CD14-positive monocyte (primary cell): Measurements from ENCODE around the gene PRRC2C. TPM values are rescaled to one million over a fixed set of nuclear protein-coding genes. Genes with fewer than 3 reads are reported as not detected.
A peak's percentile ranks its signal among the peaks of the same experiment; 100 is the strongest.

Experiments
- DNase-seq, 3 donors: peaks; one replicate each; pipeline ENCODE4 v3.0.0-alpha.2; 2011 to 2022
- H2AFZ ChIP-seq: 2 replicates; pipeline ENCODE4 v1.6.0; 2012; ENCODE audit warnings: mild to moderate bottlenecking, low read depth, low read length, inconsistent platforms; ENCODE audit not compliant: insufficient read depth, poor library complexity, severe bottlenecking
- H3K27ac ChIP-seq, 2 donors: 1 replicate in 1 of 2; 2 replicates in 1 of 2; pipeline ENCODE4 v1.5.1; 2012 to 2013; ENCODE audit warnings: low read length in 2 of 2, control low read depth in 1 of 2, inconsistent platforms in 1 of 2, low read depth in 1 of 2, mild to moderate bottlenecking in 1 of 2
- H3K27me3 ChIP-seq, 2 donors: one replicate each; pipeline versions ENCODE4 v1.6.0 to v1.6.1; 2011 to 2013; ENCODE audit warnings: low read length in 2 of 2; ENCODE audit not compliant: control insufficient read depth in 2 of 2, insufficient read depth in 2 of 2
- H3K36me3 ChIP-seq, 2 donors: replicated peaks in 1 of 2; 1 replicate in 1 of 2; 2 replicates in 1 of 2; pipeline versions ENCODE4 v1.5.1 to v1.6.1; 2012 to 2013; ENCODE audit warnings: low read length in 2 of 2, control low read depth in 1 of 2, inconsistent platforms in 1 of 2, mild to moderate bottlenecking in 1 of 2; ENCODE audit not compliant: insufficient read depth in 2 of 2, control insufficient read depth in 1 of 2
- H3K4me1 ChIP-seq, 2 donors: 1 replicate in 1 of 2; 2 replicates in 1 of 2; pipeline versions ENCODE4 v1.5.1 to v1.6.1; 2012 to 2013; ENCODE audit warnings: low read length in 2 of 2, control low read depth in 1 of 2, inconsistent platforms in 1 of 2, mild to moderate bottlenecking in 1 of 2, moderate library complexity in 1 of 2; ENCODE audit not compliant: insufficient read depth in 2 of 2, control insufficient read depth in 1 of 2
- H3K4me2 ChIP-seq: replicated peaks from 2 replicates; pipeline ENCODE3; 2012; ENCODE audit warnings: low read length, moderate library complexity, mild to moderate bottlenecking; ENCODE audit not compliant: poor library complexity, severe bottlenecking; ENCODE audit errors: extremely low read depth
- H3K4me3 ChIP-seq, 3 experiments: fragments of 200-600 bp in 1 of 3; sonication (generic) in 1 of 3; replicated peaks in 1 of 3; 1 replicate in 2 of 3; 2 replicates in 1 of 3; pipeline ENCODE4 v1.5.1; 2011 to 2013; ENCODE audit warnings: low read length in 3 of 3, mild to moderate bottlenecking in 3 of 3, control low read depth in 2 of 3, low read depth in 2 of 3, inconsistent platforms in 1 of 3, moderate library complexity in 1 of 3
- H3K79me2 ChIP-seq: 2 replicates; pipeline ENCODE4 v1.6.0; 2012; ENCODE audit warnings: mild to moderate bottlenecking, control low read depth, inconsistent platforms, low read length, moderate library complexity; ENCODE audit not compliant: insufficient read depth
- H3K9ac ChIP-seq: 2 replicates; pipeline ENCODE4 v1.6.0; 2017; ENCODE audit warnings: low read length, mild to moderate bottlenecking; ENCODE audit not compliant: insufficient read depth, poor library complexity, severe bottlenecking
- H3K9me3 ChIP-seq, 2 donors: replicated peaks in 1 of 2; 1 replicate in 1 of 2; 2 replicates in 1 of 2; pipeline versions ENCODE4 v1.5.1 to v1.6.1; 2012 to 2013; ENCODE audit warnings: low read length in 2 of 2, control low read depth in 1 of 2; ENCODE audit not compliant: control insufficient read depth in 1 of 2, insufficient read depth in 1 of 2
- H4K20me1 ChIP-seq: 2 replicates; pipeline ENCODE4 v1.6.0; 2012; ENCODE audit warnings: mild to moderate bottlenecking, low read length, control low read depth, moderate library complexity; ENCODE audit not compliant: insufficient read depth
- H3K27ac Mint-ChIP-seq, 7 donors: one replicate each; pipeline ENCODE4 v1.8.0; 2020; ENCODE audit warnings: mild to moderate bottlenecking in 7 of 7, mixed read lengths in 7 of 7, moderate library complexity in 6 of 7, inconsistent platforms in 2 of 7
- H3K27me3 Mint-ChIP-seq, 3 donors: one replicate each; pipeline ENCODE4 v1.8.0; 2021 to 2022; ENCODE audit warnings: low read depth in 3 of 3, mild to moderate bottlenecking in 3 of 3, mixed read lengths in 3 of 3, moderate library complexity in 3 of 3, inconsistent platforms in 1 of 3
- H3K36me3 Mint-ChIP-seq, 2 donors: one replicate each; pipeline ENCODE4 v1.8.0; 2020; ENCODE audit warnings: mixed read lengths in 2 of 2, inconsistent platforms in 1 of 2, mild to moderate bottlenecking in 1 of 2
- H3K4me1 Mint-ChIP-seq: one replicate; pipeline ENCODE4 v1.8.0; 2020; ENCODE audit warnings: mild to moderate bottlenecking, mixed read lengths
- H3K4me3 Mint-ChIP-seq, 2 donors: one replicate each; pipeline ENCODE4 v1.8.0; 2020; ENCODE audit warnings: mild to moderate bottlenecking in 2 of 2, mixed read lengths in 2 of 2, moderate library complexity in 1 of 2
- H3K9me3 Mint-ChIP-seq, 7 donors: one replicate each; pipeline ENCODE4 v1.8.0; 2020 to 2022; ENCODE audit warnings: mixed read lengths in 7 of 7, mild to moderate bottlenecking in 6 of 7, moderate library complexity in 6 of 7, inconsistent platforms in 2 of 7
- WGBS: methylation state at CpG from one replicate; pipeline ENCODE4 v1.1.5; 2013; ENCODE audit warnings: missing lambda C conversion rate; ENCODE audit not compliant: insufficient coverage; 5-methylcytosine and 5-hydroxymethylcytosine counted together
- intact Hi-C, 2 donors: fragments of 100-400 bp; cut with micrococcal nuclease; formaldehyde crosslinking; loops; one replicate each; pipeline versions ENCODE4 v1.15.0 to v1.15.1; 2023
- polyA plus RNA-seq, 3 donors: library from polyadenylated mRNA; depleted of rRNA in 1 of 3; unstranded in 2 of 3; stranded (reverse) in 1 of 3; fragments of 300-500 nt in 2 of 3; fragments of >200 nt in 1 of 3; fragmentation: Illumina TruSeq in 2 of 3; gene quantifications; 1 replicate in 2 of 3; 2 replicates in 1 of 3; pipeline ENCODE4 v1.2.3, GENCODE V29; 2012 to 2021
- TF ChIP-seq, protein P1 (sequence below): fragments of 200-600 bp; IDR thresholded peaks from one replicate; pipeline ENCODE4 v1.8.0; 2022; ENCODE audit warnings: antibody characterized with exemption, mild to moderate bottlenecking

Gene PRRC2C
- polyA plus RNA-seq, 3 donors = 13.8 to 69.1 (median 15.6) TPM

DNA sequence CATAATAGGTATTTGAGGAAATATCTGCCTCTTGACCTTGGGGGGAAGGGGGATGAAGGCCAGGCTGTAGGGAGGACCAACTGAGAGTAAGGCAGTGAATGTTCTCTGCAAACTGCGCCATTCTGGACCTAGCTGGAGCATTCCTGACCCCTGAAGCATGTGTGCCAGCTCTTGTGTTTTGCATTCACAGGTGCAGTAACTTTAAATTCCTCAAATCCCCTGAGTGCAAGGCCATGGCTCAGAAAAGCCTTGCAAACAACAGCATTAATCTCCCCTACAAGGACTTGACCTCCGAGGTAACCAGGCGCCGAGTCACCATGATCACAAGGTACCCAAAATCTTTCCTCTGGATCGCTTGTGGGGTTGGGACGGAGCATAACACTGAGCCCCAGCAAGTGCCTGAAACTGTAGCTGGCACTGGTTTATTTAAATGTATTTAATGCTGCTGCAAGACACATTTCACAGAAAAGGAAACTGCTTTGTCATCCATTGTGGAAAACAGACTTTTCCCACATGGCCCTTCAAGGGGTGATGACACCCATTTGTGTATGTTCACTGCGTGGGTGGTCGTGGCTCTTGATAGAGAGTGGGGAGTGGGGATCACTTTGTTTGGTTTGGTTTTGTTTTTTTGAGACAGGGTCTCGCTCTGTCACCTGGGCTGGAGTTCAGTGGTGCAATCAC is 138.5 kb downstream of the PRRC2C start:
- no peak overlapping the region for H3K9ac ChIP-seq
- H3K4me1 Mint-ChIP-seq = no peaks in the 10 kb centered on the region
- H3K27me3 ChIP-seq = no peaks in the 10 kb centered on the region
- intact Hi-C loops = no loop called here
- H3K27ac ChIP-seq = no peak overlapping the region
- no peaks in the 10 kb centered on the region for H4K20me1 ChIP-seq
- no peak overlapping the region for H3K4me3 Mint-ChIP-seq
- DNase-seq = no peak
- 100% methylated on average over 3 of the region's 9 CpGs for WGBS
- TF ChIP-seq, protein P1, sequence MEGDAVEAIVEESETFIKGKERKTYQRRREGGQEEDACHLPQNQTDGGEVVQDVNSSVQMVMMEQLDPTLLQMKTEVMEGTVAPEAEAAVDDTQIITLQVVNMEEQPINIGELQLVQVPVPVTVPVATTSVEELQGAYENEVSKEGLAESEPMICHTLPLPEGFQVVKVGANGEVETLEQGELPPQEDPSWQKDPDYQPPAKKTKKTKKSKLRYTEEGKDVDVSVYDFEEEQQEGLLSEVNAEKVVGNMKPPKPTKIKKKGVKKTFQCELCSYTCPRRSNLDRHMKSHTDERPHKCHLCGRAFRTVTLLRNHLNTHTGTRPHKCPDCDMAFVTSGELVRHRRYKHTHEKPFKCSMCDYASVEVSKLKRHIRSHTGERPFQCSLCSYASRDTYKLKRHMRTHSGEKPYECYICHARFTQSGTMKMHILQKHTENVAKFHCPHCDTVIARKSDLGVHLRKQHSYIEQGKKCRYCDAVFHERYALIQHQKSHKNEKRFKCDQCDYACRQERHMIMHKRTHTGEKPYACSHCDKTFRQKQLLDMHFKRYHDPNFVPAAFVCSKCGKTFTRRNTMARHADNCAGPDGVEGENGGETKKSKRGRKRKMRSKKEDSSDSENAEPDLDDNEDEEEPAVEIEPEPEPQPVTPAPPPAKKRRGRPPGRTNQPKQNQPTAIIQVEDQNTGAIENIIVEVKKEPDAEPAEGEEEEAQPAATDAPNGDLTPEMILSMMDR = no peak
- H2AFZ ChIP-seq = no peak overlapping the region
- H3K4me3 ChIP-seq = no peak overlapping the region
- no peaks in the 10 kb centered on the region for H3K36me3 Mint-ChIP-seq
- peak overlapping the region in 2 of 7 donors; percentile 20 to 25 for H3K27ac Mint-ChIP-seq
- no peaks in the 10 kb centered on the region for H3K4me1 ChIP-seq
- H3K36me3 ChIP-seq = no peaks in the 10 kb centered on the region
- peaks cover 0 to 5% (median 1%) of the 10 kb centered on the region in 3 donors for H3K27me3 Mint-ChIP-seq
- H3K79me2 ChIP-seq = no peaks in the 10 kb centered on the region
- no peak overlapping the region for H3K4me2 ChIP-seq
- peaks cover 0 to 3% (median 0%) of the 10 kb centered on the region in 7 donors for H3K9me3 Mint-ChIP-seq
- no peaks in the 10 kb centered on the region for H3K9me3 ChIP-seq

DNA sequence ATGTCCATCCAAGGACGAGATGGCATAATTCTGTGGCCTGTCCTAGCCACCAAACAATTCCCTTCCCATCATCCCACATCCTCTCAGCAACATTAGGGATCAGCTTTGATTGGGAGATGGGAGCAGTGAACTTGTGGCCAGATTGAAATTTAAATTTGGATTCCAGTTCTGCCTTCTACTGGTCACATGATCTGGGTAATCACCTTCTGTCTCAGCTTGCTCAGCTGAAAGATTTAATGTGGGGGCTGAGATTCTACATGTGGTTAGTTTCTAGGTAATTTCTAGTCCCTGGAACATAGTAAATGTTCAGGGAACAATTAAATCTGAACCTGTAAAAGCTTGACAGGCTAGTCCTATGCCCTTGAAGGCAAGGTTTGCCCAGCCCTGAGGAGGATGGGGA is 139.9 kb downstream of the PRRC2C start:
- H3K9me3 ChIP-seq = no peaks in the 10 kb centered on the region
- H3K27ac Mint-ChIP-seq = no peak overlapping the region
- TF ChIP-seq, protein P1 = no peak
- no peaks in the 10 kb centered on the region for H4K20me1 ChIP-seq
- WGBS = no CpG with 5 or more reads among the region's 1 CpG
- H3K36me3 ChIP-seq = no peaks in the 10 kb centered on the region
- intact Hi-C loops = no loop called here
- H3K9ac ChIP-seq = no peak overlapping the region
- H3K4me3 ChIP-seq = no peak overlapping the region
- H3K27me3 ChIP-seq = no peaks in the 10 kb centered on the region
- H3K4me3 Mint-ChIP-seq = no peak overlapping the region
- peaks cover 0 to 5% (median 1%) of the 10 kb centered on the region in 3 donors for H3K27me3 Mint-ChIP-seq
- peaks cover 0 to 5% (median 0%) of the 10 kb centered on the region in 7 donors for H3K9me3 Mint-ChIP-seq
- no peak overlapping the region for H3K4me2 ChIP-seq
- no peak overlapping the region for H2AFZ ChIP-seq
- no peaks in the 10 kb centered on the region for H3K36me3 Mint-ChIP-seq
- H3K4me1 ChIP-seq = no peaks in the 10 kb centered on the region
- H3K79me2 ChIP-seq = no peaks in the 10 kb centered on the region
- DNase-seq = no peak
- no peaks in the 10 kb centered on the region for H3K4me1 Mint-ChIP-seq
- no peak overlapping the region for H3K27ac ChIP-seq
